GM18498 (cell line): ENCODE measurements around the gene UBE2A.
A peak's percentile ranks its signal among the peaks of the same experiment; 100 is the strongest.

Source experiments
- ATAC-seq: cut with Tn5 transposase; IDR thresholded peaks from one replicate; pipeline ENCODE4 v1.9.1; 2021; ENCODE audit warnings: mild to moderate bottlenecking, moderate library complexity; ENCODE audit not compliant: unreplicated experiment

Gene UBE2A

DNA sequence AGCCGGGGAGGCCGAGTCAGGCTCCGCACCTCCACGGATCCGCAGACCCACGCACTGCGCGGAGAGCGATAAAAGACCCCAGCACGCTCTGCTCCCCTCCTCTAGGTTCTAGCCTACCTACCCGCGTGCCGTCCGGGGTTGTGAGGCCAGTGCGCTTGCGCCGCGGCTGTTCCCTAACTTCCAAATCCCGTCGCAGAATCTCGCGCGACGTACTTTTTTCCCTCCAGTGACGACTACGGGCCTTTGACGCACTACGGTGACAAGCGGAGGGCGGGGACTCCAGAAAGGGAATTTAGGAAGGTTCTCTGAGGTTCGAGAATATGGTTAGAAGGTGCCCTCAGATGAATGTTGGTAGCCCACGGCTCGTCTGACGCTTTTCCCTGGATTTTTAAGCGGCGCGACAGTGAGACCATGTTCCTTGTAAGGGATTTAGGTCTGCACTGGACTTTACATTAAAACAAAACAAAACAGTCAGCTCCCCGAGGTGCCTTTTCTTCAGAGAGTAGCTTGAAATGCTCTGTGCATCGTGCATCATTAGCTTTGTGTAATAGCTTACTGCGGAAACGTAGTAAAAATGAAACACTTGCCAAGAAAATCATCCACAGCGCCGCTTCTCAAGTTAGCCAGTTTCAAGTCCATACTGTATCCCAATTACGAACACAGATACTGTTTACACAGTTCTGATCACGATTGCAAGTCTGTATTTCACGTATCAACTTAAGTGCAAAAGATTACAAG, 32.1 kb downstream of the UBE2A start, which contains the start of gene NKRF:
Gene NKRF, minus strand, starts transcription at position 145 of the 738 bp plus-strand sequence.
- peak; percentile 83 for ATAC-seq

DNA sequence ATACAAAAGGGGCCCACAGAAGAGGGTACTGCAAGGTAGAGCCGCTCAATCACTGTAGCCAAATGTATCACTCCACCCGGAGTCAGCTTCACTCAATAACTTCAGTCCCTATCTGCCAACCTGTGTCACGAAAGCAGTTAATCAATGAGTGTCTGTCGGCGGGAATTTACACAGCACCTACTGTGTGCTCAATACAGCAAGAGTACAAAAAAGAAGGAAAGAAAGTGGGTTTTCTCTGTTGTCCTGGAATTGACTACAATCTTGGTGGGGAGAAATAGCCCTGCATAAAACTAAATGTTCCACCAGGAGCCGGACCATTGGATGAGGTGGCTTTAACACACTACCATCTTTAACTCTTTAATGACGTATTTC, 32.6 kb downstream of the UBE2A start:
- no peak for ATAC-seq

DNA sequence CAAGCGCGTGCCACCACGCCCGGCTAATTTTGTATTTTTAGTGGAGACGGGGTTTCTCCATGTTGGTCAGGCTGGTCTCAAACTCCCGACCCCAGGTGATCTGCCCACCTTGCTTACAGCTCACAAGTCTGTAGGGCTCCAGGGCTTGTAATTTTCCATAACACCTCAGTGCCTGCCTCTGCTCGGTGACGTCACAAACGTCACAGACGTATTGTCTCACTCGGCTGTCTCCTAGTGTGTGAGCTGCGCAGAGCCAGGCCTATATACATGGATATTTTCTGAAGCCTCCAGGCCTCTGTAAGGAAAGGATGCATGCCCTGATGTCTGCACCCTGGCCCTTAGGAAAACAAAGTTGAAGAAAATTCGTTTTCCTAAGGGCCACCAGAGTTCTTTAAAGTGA, 40.4 kb downstream of the UBE2A start:
- ATAC-seq, result no peak

DNA sequence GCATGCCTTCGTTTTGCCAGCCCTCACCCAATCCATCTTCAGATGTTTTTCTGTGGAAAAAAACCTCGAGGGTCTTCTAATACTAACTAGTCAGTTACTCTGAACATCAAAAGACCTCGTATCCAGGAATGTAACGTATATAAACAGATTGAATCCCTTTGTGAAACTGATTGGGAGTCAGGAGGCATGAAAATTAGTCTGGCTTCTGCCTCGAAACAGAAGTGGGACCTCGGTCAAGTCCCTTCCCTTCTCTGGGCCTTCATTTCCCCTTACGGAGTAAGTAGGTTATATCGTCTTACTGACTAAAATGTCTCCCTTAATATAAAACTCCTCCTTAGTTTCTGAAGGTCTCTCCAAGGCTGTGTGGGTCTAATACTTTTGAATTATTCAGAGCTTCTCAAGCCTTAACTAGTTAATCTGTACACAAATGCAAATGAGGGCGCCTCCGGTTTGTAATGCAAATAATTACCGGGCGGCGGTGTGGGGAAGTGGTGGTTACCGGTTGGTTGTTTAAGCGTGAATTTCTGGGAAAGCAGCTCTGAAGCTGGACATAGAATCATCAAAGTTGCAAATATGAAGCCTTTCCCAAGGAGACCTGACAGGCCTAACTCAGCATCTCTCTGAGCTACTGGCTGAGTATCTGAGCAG, 43.3 kb downstream of the UBE2A start:
- ATAC-seq, result peak; percentile 59

DNA sequence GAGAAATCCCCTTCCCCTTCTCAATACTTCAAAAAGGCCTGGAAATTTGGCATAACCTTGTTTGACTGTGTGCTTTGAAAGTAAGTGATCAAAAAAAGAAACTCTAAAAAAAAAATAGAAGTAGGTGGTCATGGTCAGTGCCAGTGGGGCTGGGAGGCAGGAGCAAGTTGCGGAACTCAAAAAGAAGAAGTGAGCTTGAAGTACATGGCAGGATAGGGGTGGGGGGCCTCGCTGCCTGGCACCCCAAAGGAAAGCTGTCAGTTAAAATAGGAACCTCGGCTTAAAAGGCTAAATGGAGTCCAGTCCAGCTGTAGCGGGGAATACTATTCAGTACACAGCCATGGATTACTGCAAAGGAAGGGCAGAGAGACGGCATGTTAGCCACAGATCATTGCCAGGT, 44.1 kb downstream of the UBE2A start:
- no peak for ATAC-seq

DNA sequence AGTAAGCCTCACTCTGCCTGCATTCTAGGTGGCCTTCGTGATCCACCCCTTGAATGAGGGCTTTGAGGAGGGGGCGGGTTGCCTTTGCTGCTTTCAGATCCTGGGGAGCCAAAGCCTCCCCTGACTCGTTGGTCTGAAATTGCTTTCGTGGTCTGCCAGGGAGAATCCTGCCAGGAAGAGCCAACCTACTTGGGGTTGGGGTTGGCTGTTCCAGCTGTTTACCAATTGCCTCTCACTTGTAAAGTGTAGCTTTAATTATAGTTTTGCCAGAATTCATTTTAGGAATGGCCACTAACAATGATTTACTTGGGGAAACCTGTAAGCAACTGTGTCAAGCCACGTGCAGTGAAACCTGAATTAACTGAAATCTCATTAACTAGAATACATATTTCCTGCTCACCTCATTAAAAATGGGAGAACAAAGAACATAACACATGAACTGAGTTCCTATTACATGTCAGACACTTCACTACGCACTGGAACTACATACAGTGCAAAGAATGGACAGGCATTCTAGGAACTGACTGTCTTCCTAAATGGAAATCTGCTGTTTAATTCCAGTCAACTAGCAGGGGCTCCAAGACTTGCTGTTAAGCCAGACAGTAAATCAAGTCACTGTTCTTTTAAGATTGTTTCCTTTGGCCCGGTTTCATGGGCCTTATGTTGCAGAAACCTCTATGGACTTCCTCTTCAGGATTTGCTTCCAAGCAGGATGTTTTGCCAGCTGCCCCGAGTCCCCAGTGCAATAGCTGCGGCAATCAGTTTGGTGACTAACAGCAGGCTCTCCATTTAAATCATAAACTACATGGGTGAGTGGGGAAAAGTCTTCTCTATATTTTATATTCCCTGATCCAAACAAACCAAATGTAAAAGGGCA, 48.2 kb downstream of the UBE2A start:
- no peak for ATAC-seq

DNA sequence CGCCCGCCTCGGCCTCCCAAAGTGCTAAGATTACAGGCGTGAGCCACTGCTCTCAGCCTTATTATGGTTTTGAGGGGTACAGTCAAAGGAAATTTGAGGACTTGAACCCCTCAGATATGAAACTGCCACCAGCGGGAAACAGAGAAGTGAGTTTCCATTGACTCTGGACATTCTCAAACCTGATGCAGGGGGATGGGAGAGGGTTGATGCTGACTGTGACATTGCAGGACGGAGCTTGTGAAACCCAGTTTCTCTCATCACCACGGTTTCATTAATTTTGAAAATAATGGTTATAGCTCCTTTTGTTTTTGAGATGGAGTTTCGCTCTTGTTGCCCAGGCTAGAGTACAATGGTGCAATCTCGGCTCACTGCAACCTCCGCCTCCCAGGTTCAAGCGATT, 50.1 kb downstream of the UBE2A start:
- ATAC-seq, result no peak

DNA sequence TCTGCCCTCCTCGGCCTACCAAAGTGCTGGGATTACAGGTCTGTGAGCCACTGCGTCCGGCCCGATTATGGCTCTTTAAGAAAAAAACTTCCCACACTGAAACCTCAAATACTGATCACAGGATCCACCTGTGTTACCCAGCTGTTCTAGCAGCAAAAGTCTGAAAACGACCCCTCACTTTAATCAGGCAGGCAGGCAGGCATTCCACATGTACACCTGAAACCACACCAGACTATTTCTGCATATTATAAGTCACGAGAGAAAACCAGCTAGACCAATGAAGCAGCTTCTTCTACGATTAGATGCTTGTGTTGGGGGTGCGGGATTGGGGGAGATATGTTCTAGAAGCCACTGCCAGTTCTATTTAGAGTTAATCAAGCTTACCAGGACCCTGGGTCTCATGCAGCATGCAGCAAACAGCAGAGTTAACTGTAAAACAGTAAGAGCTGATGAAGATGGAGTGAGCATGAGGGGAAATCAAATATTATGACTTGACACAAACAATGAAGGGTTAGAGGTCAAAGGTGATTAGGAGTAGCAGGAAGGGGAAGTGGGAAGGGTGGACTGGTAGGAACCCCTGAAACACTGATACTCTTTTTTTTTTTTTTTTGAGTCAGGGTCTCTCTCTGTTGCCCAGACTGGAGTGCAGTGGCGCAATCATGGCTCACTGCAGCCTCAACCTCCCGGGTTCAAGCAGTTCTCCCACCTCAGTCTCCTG, 50.7 kb downstream of the UBE2A start:
- ATAC-seq, result no peak

DNA sequence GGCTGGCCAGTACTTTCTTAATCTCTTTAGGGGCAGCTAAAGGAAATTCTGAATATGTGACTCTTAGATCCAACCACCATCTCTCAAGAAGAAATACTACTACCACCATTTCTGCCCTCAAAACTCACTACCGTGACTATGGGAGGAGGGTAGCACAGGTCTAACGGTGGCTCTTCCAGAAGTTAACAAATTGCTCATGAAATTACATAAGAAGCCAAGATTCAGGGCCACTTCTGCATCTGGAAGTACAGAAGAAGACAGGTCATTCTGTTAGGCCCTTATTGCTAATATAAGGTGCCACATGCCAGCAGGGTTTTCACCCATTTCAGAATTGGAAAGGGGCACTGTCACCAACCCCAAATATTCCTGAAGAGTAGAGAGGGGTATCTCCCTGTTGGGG, 51.5 kb downstream of the UBE2A start:
- no peak for ATAC-seq
